RWPE2 (cell line): ENCODE results near the gene PDLIM7.
A peak's percentile ranks its signal among the peaks of the same experiment; 100 is the strongest.

Source experiments
- ATAC-seq: fragments of 200-7000 bp; cut with Tn5 transposase; 3 replicates; pipeline ENCODE4 v1.9.1; 2021; ENCODE audit warnings: low read depth
- DNase-seq: peaks from one replicate; pipeline ENCODE4 v3.0.0-alpha.2; 2020; ENCODE audit warnings: low spot score
- H3K27ac ChIP-seq: fragments of 450-650 bp; 2 replicates; pipeline ENCODE4 v1.5.1; 2017; ENCODE audit warnings: mild to moderate bottlenecking; ENCODE audit not compliant: poor library complexity, severe bottlenecking
- H3K27me3 ChIP-seq: fragments of 250-450 bp; sonication (Bioruptor Pico); 2 replicates; pipeline ENCODE4 v1.5.1; 2021; ENCODE audit warnings: mild to moderate bottlenecking, moderate library complexity; ENCODE audit not compliant: insufficient read depth, poor library complexity, severe bottlenecking
- H3K36me3 ChIP-seq: fragments of 250-450 bp; sonication (Bioruptor Pico); 2 replicates; pipeline ENCODE4 v1.5.1; 2020; ENCODE audit warnings: low read depth, mild to moderate bottlenecking, moderate library complexity
- H3K4me1 ChIP-seq: fragments of 250-450 bp; sonication (Bioruptor Pico); 2 replicates; pipeline ENCODE4 v1.5.1; 2021; ENCODE audit warnings: mild to moderate bottlenecking, moderate library complexity; ENCODE audit not compliant: insufficient read depth, poor library complexity, severe bottlenecking
- H3K4me3 ChIP-seq: fragments of 250-450 bp; sonication (Bioruptor Pico); 2 replicates; pipeline ENCODE4 v1.5.1; 2021; ENCODE audit warnings: mild to moderate bottlenecking, moderate library complexity; ENCODE audit not compliant: severe bottlenecking
- H3K9me3 ChIP-seq: fragments of 250-450 bp; sonication (Bioruptor Pico); 2 replicates; pipeline ENCODE4 v1.5.1; 2021; ENCODE audit warnings: mild to moderate bottlenecking, moderate library complexity; ENCODE audit not compliant: severe bottlenecking
- TF ChIP-seq, protein P1 (sequence below): fragments of 450-650 bp; IDR thresholded peaks from one replicate; pipeline ENCODE4 v1.5.1; 2017; ENCODE audit warnings: mild to moderate bottlenecking, moderate library complexity; ENCODE audit not compliant: poor library complexity, severe bottlenecking

The PDLIM7 gene

DNA sequence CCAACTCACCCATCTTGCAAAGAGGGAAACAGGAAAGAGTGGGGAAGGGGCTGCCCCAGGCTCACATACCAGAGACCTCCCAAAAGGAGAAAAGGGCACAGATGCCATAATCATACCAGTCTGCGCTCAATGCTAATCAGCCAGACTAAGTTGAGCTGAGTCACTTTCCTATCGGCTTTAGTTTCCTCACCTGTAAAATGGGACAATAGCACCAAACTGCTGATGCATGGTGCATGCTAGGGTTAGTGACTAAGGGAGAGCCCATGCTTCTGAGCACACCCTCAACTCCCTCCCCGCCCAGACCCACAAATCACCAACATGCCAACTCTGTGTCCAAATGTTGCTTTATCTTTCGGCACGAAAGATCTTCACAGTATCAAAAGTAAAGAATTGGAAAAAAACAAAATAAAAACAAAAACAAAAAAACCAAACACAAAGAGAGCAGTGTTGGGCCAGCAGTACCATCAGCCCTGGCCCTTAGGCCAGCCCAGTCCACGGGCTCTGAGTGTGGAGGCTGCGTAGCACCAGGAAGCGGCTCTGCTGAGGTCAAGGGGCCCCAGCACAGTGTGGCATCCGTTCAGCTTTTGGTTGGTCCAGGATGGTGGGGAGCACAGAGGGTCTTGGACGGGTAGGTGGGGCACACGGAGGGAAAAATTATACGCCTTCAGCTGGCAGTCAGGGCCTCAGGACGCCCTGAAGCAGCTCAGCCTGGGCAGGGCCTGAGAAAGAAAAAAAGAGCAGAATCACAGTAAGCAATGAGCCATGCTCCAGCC, 22.2 kb upstream of the PDLIM7 start:
- Histone ChIP-seq H3K27ac (no peak overlapping the region), H3K36me3 (peaks cover 62% of the 10 kb centered on the region), H3K9me3 (no peaks in the 10 kb centered on the region), H3K4me1 (no peaks in the 10 kb centered on the region), H3K4me3 (no peak overlapping the region), H3K27me3 (no peaks in the 10 kb centered on the region)
- ATAC-seq (no peak), DNase-seq (peak; percentile 42)
- TF ChIP-seq, protein P1, sequence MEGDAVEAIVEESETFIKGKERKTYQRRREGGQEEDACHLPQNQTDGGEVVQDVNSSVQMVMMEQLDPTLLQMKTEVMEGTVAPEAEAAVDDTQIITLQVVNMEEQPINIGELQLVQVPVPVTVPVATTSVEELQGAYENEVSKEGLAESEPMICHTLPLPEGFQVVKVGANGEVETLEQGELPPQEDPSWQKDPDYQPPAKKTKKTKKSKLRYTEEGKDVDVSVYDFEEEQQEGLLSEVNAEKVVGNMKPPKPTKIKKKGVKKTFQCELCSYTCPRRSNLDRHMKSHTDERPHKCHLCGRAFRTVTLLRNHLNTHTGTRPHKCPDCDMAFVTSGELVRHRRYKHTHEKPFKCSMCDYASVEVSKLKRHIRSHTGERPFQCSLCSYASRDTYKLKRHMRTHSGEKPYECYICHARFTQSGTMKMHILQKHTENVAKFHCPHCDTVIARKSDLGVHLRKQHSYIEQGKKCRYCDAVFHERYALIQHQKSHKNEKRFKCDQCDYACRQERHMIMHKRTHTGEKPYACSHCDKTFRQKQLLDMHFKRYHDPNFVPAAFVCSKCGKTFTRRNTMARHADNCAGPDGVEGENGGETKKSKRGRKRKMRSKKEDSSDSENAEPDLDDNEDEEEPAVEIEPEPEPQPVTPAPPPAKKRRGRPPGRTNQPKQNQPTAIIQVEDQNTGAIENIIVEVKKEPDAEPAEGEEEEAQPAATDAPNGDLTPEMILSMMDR: no peak

DNA sequence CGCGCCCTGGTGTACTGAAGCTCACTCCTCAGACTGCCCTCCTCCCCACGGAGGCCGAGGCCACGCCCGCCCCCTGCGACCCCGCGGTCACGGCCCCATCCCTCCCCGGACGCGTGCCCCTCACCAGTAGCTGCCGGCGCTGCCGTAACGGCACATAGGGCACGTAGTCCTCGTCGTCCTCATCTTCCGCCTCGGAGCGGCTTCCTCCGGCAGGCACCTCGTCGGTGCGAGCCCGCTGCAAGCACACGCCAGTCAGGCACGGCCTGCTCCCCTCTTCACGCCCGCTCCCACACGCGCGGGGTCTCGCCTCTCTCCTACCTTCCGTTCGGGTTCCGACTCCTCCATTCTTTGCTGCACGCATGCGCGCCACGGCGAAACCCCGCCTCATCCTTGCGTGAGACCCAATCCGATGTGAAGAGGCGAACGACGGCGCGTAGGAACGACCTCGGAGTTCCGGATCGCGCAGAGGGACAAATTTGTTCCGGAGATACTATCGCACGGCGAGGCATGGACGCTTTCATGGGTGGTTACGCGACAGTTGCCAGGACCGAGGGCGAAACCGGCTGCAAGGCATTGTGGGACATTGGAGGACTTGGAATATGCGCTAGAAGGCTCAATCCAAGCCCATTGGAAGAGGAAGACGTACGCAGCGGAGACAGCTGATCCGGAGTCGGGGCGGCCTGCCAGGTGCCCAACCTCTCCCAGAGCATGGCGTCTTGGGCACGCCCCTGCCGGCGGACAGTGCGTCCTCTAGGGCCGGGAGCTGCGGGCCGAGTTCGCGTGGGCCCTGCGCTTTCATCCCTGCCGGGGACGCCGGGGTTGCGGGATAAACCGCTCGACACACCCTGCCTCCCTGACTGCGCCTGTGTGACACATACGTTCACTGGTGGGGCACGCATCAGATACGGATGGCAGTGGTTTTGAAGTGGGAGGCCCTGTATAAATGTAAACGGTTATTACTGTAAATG, 19.5 kb upstream of the PDLIM7 start, which contains the start of gene DDX41:
DDX41 (minus strand) TSS at position 361 of the 968 bp plus-strand sequence; CDS start at position 345, 16 bp downstream.
- TF ChIP-seq, protein P1: no peak
- ATAC-seq (peak; percentile 83), DNase-seq (peak; percentile 99)
- no peaks in the 10 kb centered on the region for H3K4me1 ChIP-seq
- peak within 1 kb of the TSS; percentile 81 for H3K4me3 ChIP-seq
- peak within 1 kb of the TSS; percentile 46 for H3K27ac ChIP-seq
- H3K27me3 ChIP-seq: no peaks in the 10 kb centered on the region
- H3K36me3 ChIP-seq: peaks cover 64% of the 10 kb centered on the region
- no peaks in the 10 kb centered on the region for H3K9me3 ChIP-seq

DNA sequence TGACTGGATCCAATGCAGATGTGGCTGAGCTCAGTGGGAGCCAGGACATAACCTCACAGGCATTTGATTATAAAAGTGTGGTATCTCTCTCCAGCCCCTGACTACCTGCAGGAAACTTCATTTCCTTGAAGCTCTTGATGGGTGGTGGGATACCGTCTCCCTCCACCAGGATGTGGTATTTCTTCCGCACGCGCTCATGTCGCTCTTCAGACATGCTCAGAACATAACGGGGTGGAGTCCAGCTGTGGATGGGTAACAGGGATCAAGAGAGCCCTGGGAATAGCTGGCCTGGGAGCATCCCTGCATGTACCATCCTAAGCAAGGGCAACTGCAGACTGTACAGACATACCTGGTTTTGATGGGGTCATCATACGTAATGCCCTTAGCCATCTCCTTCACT, 18.2 kb upstream of the PDLIM7 start:
- Histone ChIP-seq H3K4me1 (no peaks in the 10 kb centered on the region), H3K4me3 (peak overlapping the region; percentile 81), H3K9me3 (no peaks in the 10 kb centered on the region), H3K27me3 (no peaks in the 10 kb centered on the region), H3K36me3 (peaks cover 69% of the 10 kb centered on the region), H3K27ac (peak overlapping the region; percentile 46)
- TF ChIP-seq, protein P1: no peak
- DNase-seq (no peak), ATAC-seq (no peak)

DNA sequence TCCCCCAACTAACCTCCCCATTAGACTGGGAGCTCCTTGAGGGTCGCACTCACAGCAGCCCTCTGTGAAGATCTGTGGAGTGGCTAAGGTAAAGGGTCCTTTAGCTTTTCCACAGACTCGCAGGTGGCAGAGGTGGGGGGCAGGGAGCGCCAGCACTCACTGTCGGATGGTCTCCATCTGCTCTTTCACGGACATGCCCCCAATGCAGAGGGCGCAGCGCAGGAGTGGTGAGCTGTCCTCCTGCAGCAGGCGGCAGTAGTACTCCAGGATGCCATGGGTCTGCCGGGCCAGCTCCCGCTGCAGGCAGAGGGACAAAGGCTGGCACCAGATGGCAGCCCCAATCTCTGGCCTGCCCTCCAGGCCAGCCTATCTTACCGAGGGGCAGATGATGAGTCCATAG, 17.1 kb upstream of the PDLIM7 start:
- peaks cover 67% of the 10 kb centered on the region for H3K36me3 ChIP-seq
- H3K4me1 ChIP-seq: no peaks in the 10 kb centered on the region
- no peak for ATAC-seq

More for the DNA sequence above, 17.1 kb upstream of the PDLIM7 start:
- Histone ChIP-seq H3K27ac (no peak overlapping the region), H3K27me3 (no peaks in the 10 kb centered on the region), H3K9me3 (no peaks in the 10 kb centered on the region), H3K4me3 (no peak overlapping the region)
- no peak for DNase-seq
- TF ChIP-seq, protein P1: no peak
